K562 (cell line): Measurements from ENCODE around the gene CAPN8. TPM values are rescaled to one million over a fixed set of nuclear protein-coding genes. Genes with fewer than 3 reads are reported as not detected.
A peak's percentile ranks its signal among the peaks of the same experiment; 100 is the strongest.

Experiments
- ATAC-seq: fragments of 200-7000 bp; cut with Tn5 transposase; 3 replicates; pipeline ENCODE4 v1.9.1; 2020; ENCODE audit warnings: moderate library complexity
- BruUV-seq: library from RNA; stranded (reverse); fragments of 400-500 nt; replicated peaks from 2 replicates; lab custom pipeline; 2021; lab: Mats Ljungman, UMichigan
- CTCF ChIA-PET: fragments of 300-600 bp; formaldehyde crosslinking; extraction: SDS; loops from one replicate; lab custom pipeline; 2021; ENCODE audit warnings: low intra/inter-chr PET ratio; lab: Yijun Ruan, JAX
- POLR2A ChIA-PET: fragments of 300-600, 350-650 bp; sonication (Branson Sonifier 250); formaldehyde crosslinking; extraction: SDS; loops from one replicate; lab custom pipeline; 2021; ENCODE audit warnings: antibody characterized with exemption, inconsistent platforms; lab: Yijun Ruan, JAX
- DNase-seq, 4 experiments: peaks; one replicate each; pipeline versions ENCODE4 v3.0.0 to v3.0.0-alpha.2; 2011 to 2018; ENCODE audit warnings: low spot score in 3 of 4, mixed read lengths in 3 of 4; ENCODE audit errors: extremely low read depth in 1 of 4
- FAIRE-seq: peaks from 2 replicates; lab custom pipeline; 2011; peaks lifted over from hg19 to GRCh38; lab: Jason Lieb, UNC
- H2AFZ ChIP-seq: 2 replicates; pipeline ENCODE4 v1.6.0; 2011; ENCODE audit warnings: low read depth, low read length, control low read depth, inconsistent platforms
- H3K27ac ChIP-seq: fragments of 200-600 bp; 3 replicates; pipeline ENCODE4 v1.8.0; 2011; ENCODE audit warnings: low read depth, mild to moderate bottlenecking, control low read depth, inconsistent platforms, low read length, moderate library complexity, mixed read lengths; ENCODE audit errors: extremely low read depth
- H3K27me3 ChIP-seq, 2 experiments: fragments of 300-600 bp in 1 of 2; 2 replicates in 1 of 2; 3 replicates in 1 of 2; pipeline versions ENCODE4 v1.6.0 to v1.8.0; 2011; ENCODE audit warnings: inconsistent platforms in 2 of 2, low read length in 2 of 2, mild to moderate bottlenecking in 1 of 2, mixed read lengths in 1 of 2, moderate library complexity in 1 of 2; ENCODE audit not compliant: control insufficient read depth in 2 of 2, insufficient read depth in 2 of 2
- H3K36me3 ChIP-seq: fragments of 300-600 bp; 3 replicates; pipeline ENCODE4 v1.8.0; 2011; ENCODE audit warnings: mild to moderate bottlenecking, low read length, inconsistent platforms; ENCODE audit not compliant: control insufficient read depth, insufficient read depth
- H3K4me1 ChIP-seq, 2 experiments: fragments of 200-600 bp in 1 of 2; replicated peaks in 1 of 2; 2 replicates in 1 of 2; 3 replicates in 1 of 2; pipeline versions ENCODE4 v1.5.1 to v1.8.0; 2011; ENCODE audit warnings: inconsistent platforms in 2 of 2, low read length in 2 of 2, mild to moderate bottlenecking in 1 of 2, mixed read lengths in 1 of 2, moderate library complexity in 1 of 2; ENCODE audit not compliant: control insufficient read depth in 2 of 2, insufficient read depth in 2 of 2
- H3K4me2 ChIP-seq: 2 replicates; pipeline ENCODE4 v1.6.1; 2011; ENCODE audit warnings: low read length, control low read depth, inconsistent platforms, mixed read lengths; ENCODE audit not compliant: insufficient read depth
- H3K4me3 ChIP-seq: fragments of 200-600 bp; sonication (generic), shearing (Covaris generic); 2 replicates; pipeline ENCODE4 v1.5.1; 2016; ENCODE audit warnings: control low read depth, inconsistent platforms
- H3K79me2 ChIP-seq: fragments of 200-600 bp; 3 replicates; pipeline ENCODE4 v1.8.0; 2011; ENCODE audit warnings: low read length, inconsistent platforms; ENCODE audit not compliant: control insufficient read depth, insufficient read depth
- H3K9ac ChIP-seq, 2 experiments: 2 replicates each; pipeline versions ENCODE4 v1.6.0 to v1.6.1; 2011; ENCODE audit warnings: low read depth in 2 of 2, low read length in 2 of 2, control low read depth in 1 of 2, inconsistent platforms in 1 of 2, mild to moderate bottlenecking in 1 of 2, mixed read lengths in 1 of 2; ENCODE audit not compliant: insufficient read depth in 1 of 2
- H3K9me1 ChIP-seq: one replicate; pipeline ENCODE4 v1.6.0; 2011; ENCODE audit warnings: inconsistent platforms, mild to moderate bottlenecking, low read length, moderate library complexity; ENCODE audit not compliant: control insufficient read depth, insufficient read depth
- H3K9me3 ChIP-seq: replicated peaks from 2 replicates; pipeline ENCODE4 v1.5.1; 2011; ENCODE audit warnings: low read depth, low read length, inconsistent platforms; ENCODE audit not compliant: control insufficient read depth, insufficient read depth
- H4K20me1 ChIP-seq: replicated peaks from 2 replicates; pipeline ENCODE4 v1.6.1; 2011; ENCODE audit warnings: low read length, inconsistent platforms, mixed read lengths; ENCODE audit not compliant: control insufficient read depth, insufficient read depth
- ATF1 ChIP-seq, 2 experiments: fragments of 450-650 bp in 1 of 2; IDR thresholded peaks; 2 replicates each; pipeline ENCODE4 v1.6.1; 2016; ENCODE audit warnings: missing compliant biosample characterization in 1 of 2, missing genetic modification characterization in 1 of 2
- HLTF ChIP-seq: fragments of 450-650 bp; IDR thresholded peaks from 2 replicates; pipeline ENCODE4 v1.6.1; 2016
- ZNF316 ChIP-seq: fragments of 450-650 bp; IDR thresholded peaks from 2 replicates; pipeline ENCODE4 v1.6.1; 2016
- ZNF436 ChIP-seq: fragments of 250-450, 450-650 bp; sonication (Bioruptor Pico); formaldehyde crosslinking; IDR thresholded peaks from 2 replicates; pipeline ENCODE4 v1.7.0; 2020; ENCODE audit warnings: mild to moderate bottlenecking
- WGBS: fragments of 100-300 bp; shearing (Covaris generic); methylation state at CpG from one replicate; pipeline ENCODE4 v1.1.6; 2016; ENCODE audit warnings: low coverage, mixed read lengths; ENCODE audit not compliant: insufficient coverage; ENCODE audit errors: missing lambda C conversion rate; 5-methylcytosine and 5-hydroxymethylcytosine counted together
- in situ Hi-C: fragments of 300-500 bp; cut with MboI; formaldehyde crosslinking; loops from 4 replicates; pipeline ENCODE4 v1.15.0; 2018; ENCODE audit warnings: inconsistent platforms, mixed read lengths
- intact Hi-C: fragments of 100-400 bp; cut with micrococcal nuclease; formaldehyde crosslinking; loops from 2 replicates; pipeline ENCODE4 v1.14.2; 2022
- polyA plus RNA-seq, 8 experiments: library from polyadenylated mRNA; depleted of rRNA in 4 of 8; stranded (reverse) in 5 of 8; unstranded in 3 of 8; fragments of >200 nt; fragmentation: Nextera tagmentation in 2 of 8; fragmentation: Illumina TruSeq in 1 of 8; extraction: Ambion mirVana in 2 of 8; extraction: Trizol in 1 of 8; gene quantifications; 2 replicates each; pipeline versions ENCODE4 v1.2.1 to v1.2.3, GENCODE V29; 2011 to 2014; ENCODE audit warnings: inconsistent platforms in 1 of 8, missing spikeins in 1 of 8
- total RNA-seq, 7 experiments: library from RNA; depleted of rRNA in 6 of 7; stranded (reverse); fragments of >200 nt in 6 of 7; fragmentation: Illumina TruSeq in 2 of 7; extraction: Trizol in 2 of 7; gene quantifications; 2 replicates each; pipeline versions ENCODE4 v1.2.1 to v1.2.3, GENCODE V29; 2011 to 2021; ENCODE audit warnings: low replicate concordance in 1 of 7

Gene CAPN8
- total and polyA plus RNA-seq, 9 of the 15 experiments (the other 6 are each of a cell fraction or from before 2014, with no cell fraction given) = 0.06 TPM; not detected in 8

DNA sequence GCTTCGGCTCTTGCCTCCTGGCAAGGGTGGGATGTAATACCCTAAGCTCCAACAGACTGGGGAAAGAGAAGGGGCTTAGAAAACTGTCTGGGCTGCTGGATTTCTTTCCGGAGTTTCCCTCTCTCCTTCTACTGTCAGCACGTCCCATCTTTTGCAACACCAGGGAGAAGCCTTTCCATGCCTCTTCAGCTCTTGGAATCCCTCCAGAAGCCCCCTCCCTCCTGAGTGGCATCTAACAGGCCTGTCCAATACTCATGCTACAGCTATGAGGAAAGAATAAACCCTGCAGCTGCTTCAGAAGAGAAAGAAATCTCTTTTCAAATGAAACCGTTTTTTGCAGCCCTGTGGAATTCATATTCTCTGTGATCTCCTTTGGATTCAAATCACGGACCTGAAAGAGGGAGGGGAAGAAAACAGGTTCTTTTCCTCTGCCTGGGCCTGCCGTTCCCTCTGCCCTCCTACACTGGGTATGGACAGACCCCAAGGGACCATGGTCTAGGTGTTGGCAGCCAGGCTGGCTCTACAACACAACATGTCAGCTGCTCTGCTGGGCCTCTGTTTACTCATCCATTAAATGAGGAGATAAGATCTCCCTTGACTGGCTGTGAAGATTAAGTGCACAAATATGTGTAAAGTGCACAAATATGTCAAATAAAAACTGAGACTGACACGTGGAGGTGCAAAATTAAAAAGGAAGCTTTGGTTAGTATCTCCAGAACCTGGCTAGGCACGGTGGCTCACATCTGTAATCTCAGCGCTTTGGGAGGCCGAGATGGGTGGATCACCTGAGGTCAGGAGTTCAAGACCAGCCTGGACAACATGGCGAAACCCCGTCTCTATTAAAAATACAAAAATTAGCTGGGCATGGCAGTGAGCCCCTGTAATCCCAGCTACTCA, 40.8 kb upstream of the CAPN8 start (continued):
- TF ChIP-seq ATF1 (CRISPR knock-in tag; IDR thresholded peaks at IDR 0.05) = no peak
- TF ChIP-seq ATF1 (tag; IDR thresholded peaks at IDR 0.05) = no peak
- TF ChIP-seq HLTF = no peak

DNA sequence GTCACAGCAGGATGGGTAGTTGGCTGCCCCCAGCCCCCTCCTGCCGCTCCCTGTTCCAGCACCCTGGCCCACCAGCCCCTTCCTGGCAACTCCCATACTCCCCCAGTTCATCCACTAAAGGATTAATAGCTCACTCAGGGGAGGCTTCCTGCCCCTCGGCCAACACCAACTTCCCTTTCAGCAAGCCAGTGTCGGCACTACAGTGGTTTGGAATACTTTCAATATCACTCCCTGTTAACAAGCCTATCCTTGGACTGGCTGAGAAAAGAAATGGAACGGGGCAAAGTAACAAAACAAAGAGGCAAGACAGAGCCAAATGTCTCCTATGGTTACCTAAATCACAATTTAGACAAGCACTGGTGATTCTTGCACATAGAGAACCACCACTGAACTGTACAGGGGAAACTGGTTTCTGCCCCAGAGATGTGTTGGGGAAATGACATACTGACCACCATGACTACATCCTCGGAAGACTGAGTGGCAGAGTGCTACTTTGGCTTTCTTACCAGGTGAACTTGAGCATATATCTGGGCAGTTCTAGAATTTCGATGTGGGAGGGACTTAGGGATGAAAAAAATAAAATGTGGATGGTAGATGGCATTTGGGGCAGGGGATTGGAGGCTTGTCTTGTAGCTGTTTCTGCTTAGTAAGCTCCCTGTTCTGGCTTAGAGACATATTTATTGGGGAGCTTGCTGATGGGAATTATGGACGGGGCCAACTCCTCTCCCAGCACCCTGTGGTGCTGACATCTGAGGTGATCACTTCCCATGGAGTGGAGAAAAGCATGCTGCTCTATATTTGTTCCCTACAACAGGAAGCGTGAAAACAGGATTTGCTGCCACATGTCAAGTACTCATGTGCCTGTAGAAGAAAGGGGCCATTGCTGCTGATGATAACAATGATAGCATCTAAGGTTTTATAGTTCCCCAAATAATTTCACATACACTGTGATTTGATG, 39.7 kb upstream of the CAPN8 start:
- no peak overlapping the region for H3K27ac ChIP-seq
- peak in 1 of 4 experiments; percentile 15 for DNase-seq
- no peak overlapping the region for H3K4me3 ChIP-seq
- no peaks in the 10 kb centered on the region for H4K20me1 ChIP-seq
- POLR2A ChIA-PET = interaction anchor here (0.8 kb wide), 1 partner anchor 12 kb away, joined by 3 read pairs; no protein-coding TSS in a partner anchor
- H3K36me3 ChIP-seq = no peaks in the 10 kb centered on the region
- no peaks in the 10 kb centered on the region for H3K79me2 ChIP-seq
- H2AFZ ChIP-seq = peak overlapping the region; percentile 60
- no peaks in the 10 kb centered on the region for H3K27me3 ChIP-seq
- intact Hi-C loops = loop anchor here (5.0 to 10.0 kb wide), 2 partner anchors 87 to 1220 kb away; partner anchors contain the start of gene DNAH14
- H3K4me1 ChIP-seq = peaks cover 42 to 53% of the 10 kb centered on the region in 2 experiments
- TF ChIP-seq ZNF436 (CRISPR knock-in tag) (no peak), ZNF316 (0 out of 2 replicates have a peak, but pooled peaks have one; percentile 15)
- H3K9me3 ChIP-seq = no peaks in the 10 kb centered on the region
- no peak overlapping the region for H3K4me2 ChIP-seq
- peak overlapping the region in 1 of 2 experiments; percentile 18; a peak in 1 of 4 replicates for H3K9ac ChIP-seq
- BruUV-seq = no TSS peak
- 53% methylated on average over 8 of the region's 8 CpGs for WGBS
- FAIRE-seq = no peak
- in situ Hi-C loops = loop anchor here (25.0 kb wide), 1 partner anchor 207 kb away; no protein-coding TSS in a partner anchor
- CTCF ChIA-PET = no interaction called here
- no peaks in the 10 kb centered on the region for H3K9me1 ChIP-seq
- no peak for ATAC-seq
